HG03060 (cell line): ENCODE data around the gene TOMM20.
"Not testable (repeated sequence)": the region's sequence is repeated elsewhere in the genome, so short reads cannot be mapped to it uniquely, and the experiment has no call there.

Experiments
- ATAC-seq: cut with Tn5 transposase; IDR thresholded peaks from one replicate; pipeline ENCODE4 v1.9.1; 2021; ENCODE audit warnings: low read depth, moderate number of reproducible peaks; ENCODE audit not compliant: unreplicated experiment

TOMM20 gene

GRCh38 chr1:235105051-235106043, 23.3 kb downstream of the TOMM20 start:
- ATAC-seq: peak; percentile 77

- ATAC-seq: no peak
Measured at GRCh38 chr1:235102993-235103411, 25.6 kb downstream of the TOMM20 start.

GRCh38 chr1:235102259-235102582, 26.4 kb downstream of the TOMM20 start:
- ATAC-seq: no peak

GRCh38 chr1:235101558-235102258, 26.9 kb downstream of the TOMM20 start:
- ATAC-seq: no peak

- ATAC-seq: no peak
Measured at GRCh38 chr1:235100194-235100772, 28.4 kb downstream of the TOMM20 start.

- no peak for ATAC-seq
Measured at GRCh38 chr1:235098991-235099390, 29.6 kb downstream of the TOMM20 start.

- ATAC-seq: no peak
Measured at GRCh38 chr1:235098547-235098946, 30.1 kb downstream of the TOMM20 start.

- not testable (repeated sequence) for ATAC-seq
Measured at GRCh38 chr1:235097501-235097900, 31.1 kb downstream of the TOMM20 start.

- ATAC-seq: no peak
Measured at GRCh38 chr1:235095938-235096562, 32.6 kb downstream of the TOMM20 start.

- ATAC-seq: no peak
Measured at GRCh38 chr1:235093696-235094592, 34.7 kb downstream of the TOMM20 start.

- ATAC-seq: no peak
Measured at GRCh38 chr1:235093013-235093695, 35.5 kb downstream of the TOMM20 start.

- not testable (repeated sequence) for ATAC-seq
Measured at GRCh38 chr1:235092415-235092814, 36.2 kb downstream of the TOMM20 start.

- not testable (repeated sequence) for ATAC-seq
Measured at GRCh38 chr1:235092045-235092406, 36.6 kb downstream of the TOMM20 start.

- not testable (repeated sequence) for ATAC-seq
Measured at GRCh38 chr1:235091319-235092044, 37.2 kb downstream of the TOMM20 start.

- no peak for ATAC-seq
Measured at GRCh38 chr1:235090406-235091069, 38.1 kb downstream of the TOMM20 start.

- no peak for ATAC-seq
Measured at GRCh38 chr1:235088907-235089306, 39.7 kb downstream of the TOMM20 start.

GRCh38 chr1:235088430-235088829, 40.2 kb downstream of the TOMM20 start:
- no peak for ATAC-seq

GRCh38 chr1:235087906-235088305, 40.7 kb downstream of the TOMM20 start:
- ATAC-seq: no peak
